K562 (cell line): ENCODE measurements around the gene SHANK2. TPM values are rescaled to one million over a fixed set of nuclear protein-coding genes. Genes with fewer than 3 reads are reported as not detected.

ENCODE experiments used
- CBFB ChIP-seq: sonication (generic); formaldehyde crosslinking; IDR thresholded peaks from 2 replicates; pipeline ENCODE4 v1.4.0; 2020; ENCODE audit warnings: mild to moderate bottlenecking, missing genetic modification reagents
- CCAR2 ChIP-seq: fragments of 200-400 bp; formaldehyde crosslinking; IDR thresholded peaks from 2 replicates; pipeline ENCODE4 v1.6.1; 2017; ENCODE audit warnings: mild to moderate bottlenecking, low read depth, low read length
- FUS ChIP-seq: fragments of 200-400 bp; formaldehyde crosslinking; optimal IDR thresholded peaks from 2 replicates; pipeline ENCODE3; 2017; ENCODE audit warnings: low read depth, low read length
- HMG20B ChIP-seq: fragments of 250-450 bp; sonication (Bioruptor Pico); IDR thresholded peaks from 2 replicates; pipeline ENCODE4 v1.5.0; 2021; ENCODE audit warnings: mild to moderate bottlenecking
- PURB ChIP-seq: sonication (generic); formaldehyde crosslinking; IDR thresholded peaks from 2 replicates; pipeline ENCODE4 v1.9.0; 2021; ENCODE audit warnings: low read depth, mild to moderate bottlenecking, missing genetic modification reagents
- THRA ChIP-seq: fragments of 450-650 bp; IDR thresholded peaks from 2 replicates; pipeline ENCODE4 v1.6.1; 2017; ENCODE audit warnings: mild to moderate bottlenecking, moderate library complexity
- TSC22D4 ChIP-seq: fragments of 450-650 bp; IDR thresholded peaks from 2 replicates; pipeline ENCODE4 v1.6.1; 2016; ENCODE audit warnings: missing genetic modification characterization, missing biosample characterization, control low read depth
- UBTF ChIP-seq, 2 experiments: IDR thresholded peaks; 2 replicates each; pipeline ENCODE4 v1.6.1; 2012; ENCODE audit warnings: improper control_type of control experiment in 2 of 2, low read depth in 2 of 2, low read length in 2 of 2, borderline replicate concordance in 1 of 2
- YBX1 ChIP-seq: fragments of 450-650 bp; IDR thresholded peaks from 2 replicates; pipeline ENCODE4 v1.7.1; 2016; ENCODE audit warnings: mild to moderate bottlenecking
- polyA plus RNA-seq, 8 experiments: library from polyadenylated mRNA; depleted of rRNA in 4 of 8; stranded (reverse) in 5 of 8; unstranded in 3 of 8; fragments of >200 nt; fragmentation: Nextera tagmentation in 2 of 8; fragmentation: Illumina TruSeq in 1 of 8; extraction: Ambion mirVana in 2 of 8; extraction: Trizol in 1 of 8; gene quantifications; 2 replicates each; pipeline versions ENCODE4 v1.2.1 to v1.2.3, GENCODE V29; 2011 to 2014; ENCODE audit warnings: inconsistent platforms in 1 of 8, missing spikeins in 1 of 8
- total RNA-seq, 7 experiments: library from RNA; depleted of rRNA in 6 of 7; stranded (reverse); fragments of >200 nt in 6 of 7; fragmentation: Illumina TruSeq in 2 of 7; extraction: Trizol in 2 of 7; gene quantifications; 2 replicates each; pipeline versions ENCODE4 v1.2.1 to v1.2.3, GENCODE V29; 2011 to 2021; ENCODE audit warnings: low replicate concordance in 1 of 7

The SHANK2 gene
- total and polyA plus RNA-seq, 9 of the 15 experiments (the other 6 are each of a cell fraction or from before 2014, with no cell fraction given) = 0.04 to 0.07 TPM; not detected in 7

- TF ChIP-seq PURB (no peak), UBTF (IDR thresholded peaks at IDR 0.05; ENCODE audit: borderline replicate concordance in 1 of 2, low read depth in 2 of 2, low read length in 2 of 2) (no peak), CCAR2 (no peak), CBFB (CRISPR knock-in tag) (no peak), HMG20B (CRISPR knock-in tag) (no peak), YBX1 (no peak), FUS (no peak), TSC22D4 (tag) (no peak), THRA (no peak)
- TF ChIP-seq, all 486 proteins: peak for 0
Measured at GRCh38 chr11:71209656-71210055, 42.7 kb downstream of the SHANK2 start (continued).
